Fibroblast of villous mesenchyme (primary cell): ENCODE data around the gene BMP7. TPM values are rescaled to one million over a fixed set of nuclear protein-coding genes. Genes with fewer than 3 reads are reported as not detected.
"Not testable (repeated sequence)": the region's sequence is repeated elsewhere in the genome, so short reads cannot be mapped to it uniquely, and the experiment has no call there.

Source experiments
- DNase-seq: peaks from one replicate; pipeline ENCODE4 v3.0.0-alpha.2; 2010; ENCODE audit warnings: low read depth
- H3K4me3 ChIP-seq: 2 replicates; pipeline ENCODE4 v1.5.1; 2011; ENCODE audit warnings: low read depth, mild to moderate bottlenecking, low read length
- total RNA-seq: library from RNA; depleted of rRNA; stranded (reverse); fragments of >200 nt; gene quantifications from 2 replicates; pipeline ENCODE4 v1.2.3, GENCODE V29; 2012
- TF ChIP-seq, protein P1 (sequence below): IDR thresholded peaks from 2 replicates; pipeline ENCODE4 v1.5.1; 2012; ENCODE audit warnings: low read depth, mild to moderate bottlenecking, low read length; ENCODE audit not compliant: insufficient read depth

The BMP7 gene
- total RNA-seq, 1 donor = not detected

- TF ChIP-seq, protein P1, sequence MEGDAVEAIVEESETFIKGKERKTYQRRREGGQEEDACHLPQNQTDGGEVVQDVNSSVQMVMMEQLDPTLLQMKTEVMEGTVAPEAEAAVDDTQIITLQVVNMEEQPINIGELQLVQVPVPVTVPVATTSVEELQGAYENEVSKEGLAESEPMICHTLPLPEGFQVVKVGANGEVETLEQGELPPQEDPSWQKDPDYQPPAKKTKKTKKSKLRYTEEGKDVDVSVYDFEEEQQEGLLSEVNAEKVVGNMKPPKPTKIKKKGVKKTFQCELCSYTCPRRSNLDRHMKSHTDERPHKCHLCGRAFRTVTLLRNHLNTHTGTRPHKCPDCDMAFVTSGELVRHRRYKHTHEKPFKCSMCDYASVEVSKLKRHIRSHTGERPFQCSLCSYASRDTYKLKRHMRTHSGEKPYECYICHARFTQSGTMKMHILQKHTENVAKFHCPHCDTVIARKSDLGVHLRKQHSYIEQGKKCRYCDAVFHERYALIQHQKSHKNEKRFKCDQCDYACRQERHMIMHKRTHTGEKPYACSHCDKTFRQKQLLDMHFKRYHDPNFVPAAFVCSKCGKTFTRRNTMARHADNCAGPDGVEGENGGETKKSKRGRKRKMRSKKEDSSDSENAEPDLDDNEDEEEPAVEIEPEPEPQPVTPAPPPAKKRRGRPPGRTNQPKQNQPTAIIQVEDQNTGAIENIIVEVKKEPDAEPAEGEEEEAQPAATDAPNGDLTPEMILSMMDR = no peak
- no peak for DNase-seq
- H3K4me3 ChIP-seq = no peak overlapping the region
Observed at GRCh38 chr20:57244627-57245214, 21.7 kb downstream of the BMP7 start.

DNA sequence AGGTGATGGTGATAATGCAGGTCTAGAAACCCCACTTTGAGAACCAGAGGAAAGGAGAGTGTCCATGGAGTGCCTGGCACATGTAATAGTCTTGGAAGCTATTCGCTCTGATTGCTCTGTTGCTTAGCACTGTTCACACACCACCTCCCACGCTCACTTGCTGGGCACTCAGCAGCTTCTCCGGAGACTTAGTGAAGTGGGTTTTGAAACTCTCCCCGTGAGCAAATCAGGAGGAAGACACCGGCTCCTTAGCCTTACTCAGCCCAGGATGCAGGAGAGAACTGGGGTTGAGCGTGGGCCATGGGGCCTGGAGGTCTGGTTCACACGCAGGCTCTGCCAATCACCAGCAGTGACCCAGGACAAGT is 22.2 kb downstream of the BMP7 start:
- TF ChIP-seq, protein P1 = no peak
- no peak overlapping the region for H3K4me3 ChIP-seq
- no peak for DNase-seq

DNA sequence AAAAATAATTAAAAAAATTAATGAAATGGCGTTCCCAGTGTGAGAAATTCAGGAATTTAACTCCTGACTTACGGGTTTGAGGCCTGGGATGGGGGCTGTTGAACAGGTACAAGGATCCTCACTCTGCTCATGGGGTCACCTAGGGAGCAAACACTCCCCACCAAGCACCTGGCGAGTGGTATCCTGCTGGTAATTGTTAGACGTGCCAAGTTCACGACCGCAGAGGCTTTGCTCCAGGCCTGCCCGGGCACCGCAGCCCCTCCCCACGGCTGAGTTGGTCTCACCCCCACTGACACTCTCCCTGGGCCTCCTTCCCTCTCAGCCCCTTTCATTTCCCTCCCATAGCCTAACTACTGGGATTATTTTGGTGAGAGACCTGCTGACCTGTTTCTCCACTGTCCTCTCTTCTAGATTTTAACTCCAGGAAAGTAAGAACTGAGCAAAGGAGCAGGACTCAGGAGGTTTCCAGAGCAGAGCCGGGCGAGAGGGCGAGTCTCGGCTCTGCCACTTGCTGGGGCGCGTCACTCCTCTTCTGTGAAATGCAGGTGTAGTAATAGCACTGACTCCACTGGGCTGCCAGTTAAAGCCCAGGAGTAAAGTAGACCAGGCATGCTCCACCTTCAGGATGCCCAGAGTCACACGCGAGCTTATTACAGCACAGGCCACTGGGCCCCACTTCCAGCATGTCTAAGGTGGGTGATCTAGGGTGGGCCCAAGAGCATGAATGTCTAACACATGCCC is 22.8 kb downstream of the BMP7 start:
- DNase-seq = no peak
- TF ChIP-seq, protein P1 = no peak
- H3K4me3 ChIP-seq = no peak overlapping the region

DNA sequence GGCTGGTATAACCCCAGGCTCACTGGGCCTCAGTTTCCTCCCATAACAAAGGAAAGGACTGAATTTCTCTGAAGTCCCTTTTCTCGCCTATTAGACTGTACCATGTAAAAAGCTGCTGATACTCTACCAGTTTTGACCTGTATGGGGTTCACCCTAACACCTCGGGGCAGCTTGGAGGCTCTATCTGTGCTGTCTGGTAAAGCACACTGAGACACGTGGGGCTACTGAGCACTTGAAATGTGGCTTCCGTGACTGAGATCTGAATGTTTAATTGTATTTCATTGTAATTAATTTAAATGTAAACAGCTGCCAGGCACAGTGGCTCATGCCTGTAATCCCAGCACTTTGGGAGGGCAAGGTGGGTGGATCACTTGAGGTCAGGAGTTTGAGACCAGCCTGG is 24.0 kb downstream of the BMP7 start:
- H3K4me3 ChIP-seq = no peak overlapping the region
- TF ChIP-seq, protein P1 = no peak
- no peak for DNase-seq

DNA sequence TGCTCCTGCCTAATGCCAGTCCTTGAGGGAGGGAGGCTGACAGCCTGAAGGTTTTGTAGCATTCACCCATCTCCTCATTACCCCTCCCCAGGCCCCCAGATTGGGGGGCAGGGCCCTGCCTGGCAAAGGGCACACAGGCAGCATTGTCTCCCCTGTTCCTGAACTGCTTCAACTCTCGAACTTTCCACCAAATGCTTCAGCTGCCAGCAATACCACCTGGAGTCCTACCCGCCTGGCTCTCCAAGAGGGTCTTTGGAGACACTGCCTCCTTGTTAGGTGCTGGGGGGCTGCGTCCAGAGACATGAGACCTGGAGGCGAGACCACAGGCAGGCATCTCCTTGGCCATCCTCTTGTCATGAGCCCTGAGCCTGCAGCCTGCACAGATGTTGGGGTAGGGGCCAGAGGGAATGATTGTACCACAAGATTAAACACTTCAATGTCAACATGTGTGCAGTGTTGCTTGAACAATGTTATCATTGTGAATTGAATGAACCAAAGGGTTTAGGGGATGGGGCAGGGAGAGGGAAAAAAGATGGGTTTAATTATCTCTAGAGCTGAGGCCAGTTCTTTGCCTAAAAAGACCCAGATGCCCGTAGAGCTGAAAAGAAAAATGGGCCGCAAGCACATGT is 25.0 kb downstream of the BMP7 start:
- TF ChIP-seq, protein P1 = no peak
- no peak for DNase-seq

DNA sequence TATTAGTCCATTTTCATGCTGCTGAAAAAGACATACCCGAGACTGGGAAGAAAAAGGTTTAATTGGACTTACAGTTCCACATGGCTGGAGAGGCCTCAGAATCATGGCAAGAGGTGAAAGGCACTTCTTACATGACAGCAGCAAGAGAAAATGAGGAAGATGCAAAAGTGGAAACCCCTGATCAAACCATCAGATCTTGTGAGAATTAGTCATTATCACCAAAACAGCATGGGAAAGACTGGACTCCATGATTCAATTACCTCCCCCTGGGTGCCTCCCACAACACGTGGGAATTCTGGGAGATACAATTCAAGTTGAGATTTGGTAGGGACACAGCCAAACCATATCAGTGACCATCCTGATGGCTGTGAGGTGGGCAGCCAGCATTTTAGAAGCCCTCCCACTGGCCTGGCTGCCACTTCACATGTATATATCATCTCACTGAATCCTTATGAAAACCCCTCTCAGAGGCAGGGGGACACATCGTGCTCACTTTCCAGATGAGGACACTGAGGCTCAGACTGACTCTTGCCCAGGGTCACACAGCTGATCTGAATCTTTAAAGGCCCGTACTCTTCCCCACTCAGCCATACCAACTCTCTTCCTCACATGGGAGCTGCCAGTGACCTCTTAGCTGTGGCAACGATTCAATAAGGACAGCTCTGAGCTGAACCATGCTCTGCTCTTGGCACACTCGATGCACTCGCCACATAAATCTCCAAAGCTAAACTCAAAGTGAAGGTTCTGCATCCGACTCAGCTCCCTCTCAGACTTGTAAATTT is 25.7 kb downstream of the BMP7 start:
- TF ChIP-seq, protein P1 = no peak
- no peak overlapping the region for H3K4me3 ChIP-seq
- no peak for DNase-seq

More for the DNA sequence above, 25.0 kb downstream of the BMP7 start:
- H3K4me3 ChIP-seq = no peak overlapping the region

- DNase-seq, H3K4me3 ChIP-seq: not testable (repeated sequence)
Observed at GRCh38 chr20:57239725-57240124, 26.7 kb downstream of the BMP7 start.

DNA sequence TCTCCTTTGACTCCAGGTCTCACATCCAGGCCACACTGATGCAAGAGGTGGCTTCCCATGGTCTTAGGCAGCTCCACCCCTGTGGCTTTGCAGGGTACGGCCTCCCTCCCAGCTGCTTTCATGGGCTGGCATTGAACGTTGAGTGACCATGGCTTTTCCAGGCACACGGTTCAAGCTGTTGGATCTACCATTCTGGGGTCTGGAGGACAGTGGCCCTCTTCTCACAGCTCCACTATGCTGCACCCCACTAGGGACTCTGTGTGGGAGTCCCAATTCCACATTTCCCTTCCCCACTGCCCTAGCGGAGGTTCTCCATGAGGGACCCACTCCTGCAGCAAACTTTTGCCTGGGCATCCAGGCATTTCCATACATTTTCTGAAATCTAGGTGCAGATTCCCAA is 27.1 kb downstream of the BMP7 start:
- H3K4me3 ChIP-seq, DNase-seq: not testable (repeated sequence)
